Measurements from ENCODE around the gene SMYD3. TPM values are rescaled to one million over a fixed set of nuclear protein-coding genes. Genes with fewer than 3 reads are reported as not detected.

Gene SMYD3
- total and polyA plus RNA-seq, 12 donors, result 13.5 to 78.2 (median 26.8) TPM

- H3K4me3 ChIP-seq, result no peak overlapping the region
- no peak for DNase-seq
- no peak overlapping the region for H3K27ac ChIP-seq
- 91 to 97% (median 93%) methylated on average over 2 of the region's 2 CpGs for WGBS, 4 donors
- no peaks in the 10 kb centered on the region for H3K9me3 ChIP-seq (replicated peaks in 1 of 3)
- H3K27me3 ChIP-seq, result no peaks in the 10 kb centered on the region
- intact Hi-C loops (cut with DNase I), result no loop called here
- H3K4me1 ChIP-seq (replicated peaks in 1 of 2), result no peaks in the 10 kb centered on the region
- no peaks in the 10 kb centered on the region for H3K36me3 ChIP-seq (replicated peaks in 1 of 2)
- no peak for TF ChIP-seq POLR2A (IDR thresholded peaks at IDR 0.05)
- TF ChIP-seq CTCF (IDR thresholded peaks at IDR 0.05), result no peak
Observed at GRCh38 chr1:245915841-245916240, 591.2 kb downstream of the SMYD3 start.

GRCh38 chr1:245915406-245915805 lies 591.7 kb downstream of the SMYD3 start:
- TF ChIP-seq CTCF (IDR thresholded peaks at IDR 0.05) (no peak), POLR2A (IDR thresholded peaks at IDR 0.05) (no peak)
- Histone ChIP-seq H3K36me3 (replicated peaks in 1 of 2) (no peaks in the 10 kb centered on the region), H3K4me1 (replicated peaks in 1 of 2) (no peaks in the 10 kb centered on the region), H3K27ac (no peak overlapping the region), H3K4me3 (no peak overlapping the region), H3K27me3 (no peaks in the 10 kb centered on the region), H3K9me3 (replicated peaks in 1 of 3) (no peaks in the 10 kb centered on the region)
- intact Hi-C loops (cut with DNase I), result no loop called here
- WGBS, 4 donors, result 85 to 95% (median 92%) methylated on average over 5 of the region's 5 CpGs
- no peak for DNase-seq

GRCh38 chr1:245908543-245908942 lies 598.5 kb downstream of the SMYD3 start:
- TF ChIP-seq CTCF (IDR thresholded peaks at IDR 0.05), result no peak
- no peak for TF ChIP-seq POLR2A (IDR thresholded peaks at IDR 0.05)
- intact Hi-C loops (cut with DNase I), result no loop called here
- DNase-seq, result no peak
- Histone ChIP-seq H3K9me3 (replicated peaks in 1 of 3) (no peaks in the 10 kb centered on the region), H3K36me3 (replicated peaks in 1 of 2) (no peaks in the 10 kb centered on the region), H3K27me3 (no peaks in the 10 kb centered on the region), H3K27ac (no peak overlapping the region), H3K4me1 (replicated peaks in 1 of 2) (no peaks in the 10 kb centered on the region), H3K4me3 (no peak overlapping the region)

- WGBS, 4 donors, result 89 to 97% (median 93%) methylated on average over 1 of the region's 1 CpG
- no peaks in the 10 kb centered on the region for H3K4me1 ChIP-seq (replicated peaks in 1 of 2)
- no peak for DNase-seq
- TF ChIP-seq POLR2A (IDR thresholded peaks at IDR 0.05) (no peak), CTCF (IDR thresholded peaks at IDR 0.05) (no peak)
- intact Hi-C loops (cut with DNase I), result no loop called here
- H3K27me3 ChIP-seq, result no peaks in the 10 kb centered on the region
- no peaks in the 10 kb centered on the region for H3K36me3 ChIP-seq (replicated peaks in 1 of 2)
- no peak overlapping the region for H3K27ac ChIP-seq
- no peak overlapping the region for H3K4me3 ChIP-seq
- peaks cover 0 to 3% (median 0%) of the 10 kb centered on the region in 3 donors for H3K9me3 ChIP-seq (replicated peaks in 1 of 3)
Observed at GRCh38 chr1:245906207-245906606, 600.9 kb downstream of the SMYD3 start.

All from adrenal gland (tissue), 12 donors.